DMS53 (cell line): ENCODE results near the gene ZNF598.
A peak's percentile ranks its signal among the peaks of the same experiment; 100 is the strongest.
"Not testable (repeated sequence)": the region's sequence is repeated elsewhere in the genome, so short reads cannot be mapped to it uniquely, and the experiment has no call there.

Source experiments
- DNase-seq: peaks from one replicate; lab custom pipeline; 2025; lab: John Stamatoyannopoulos, UW

The ZNF598 gene

GRCh38 chr16:2040041-2040786, 30.6 kb upstream of the ZNF598 start:
- peak; percentile 50 for DNase-seq

- peak; percentile 98 for DNase-seq
Observed at GRCh38 chr16:2039274-2040031, 29.8 kb upstream of the ZNF598 start.

- DNase-seq = peak; percentile 53
Observed at GRCh38 chr16:2038382-2039231, 29.0 kb upstream of the ZNF598 start.

GRCh38 chr16:2037647-2038381, 28.2 kb upstream of the ZNF598 start:
- no peak for DNase-seq

- no peak for DNase-seq
Observed at GRCh38 chr16:2037115-2037514, 27.5 kb upstream of the ZNF598 start.

- DNase-seq = no peak
Observed at GRCh38 chr16:2036200-2036966, 26.8 kb upstream of the ZNF598 start.

- peak; percentile 68 for DNase-seq
Observed at GRCh38 chr16:2035431-2036199, 26.0 kb upstream of the ZNF598 start.

GRCh38 chr16:2034696-2035430, 25.2 kb upstream of the ZNF598 start:
- DNase-seq = no peak

- not testable (repeated sequence) for DNase-seq
Observed at GRCh38 chr16:2033909-2034695, 24.5 kb upstream of the ZNF598 start.

GRCh38 chr16:2033057-2033908, 23.7 kb upstream of the ZNF598 start:
- peak; percentile 37 for DNase-seq

- DNase-seq = no peak
Observed at GRCh38 chr16:2032285-2033056, 22.9 kb upstream of the ZNF598 start.

- DNase-seq = no peak
Observed at GRCh38 chr16:2031081-2031577, 21.5 kb upstream of the ZNF598 start.

- DNase-seq = no peak
Observed at GRCh38 chr16:2030036-2030435, 20.4 kb upstream of the ZNF598 start.

GRCh38 chr16:2029350-2029749, 19.7 kb upstream of the ZNF598 start:
- DNase-seq = no peak

GRCh38 chr16:2028620-2029220, 19.1 kb upstream of the ZNF598 start:
- DNase-seq = peak; percentile 44

- no peak for DNase-seq
Observed at GRCh38 chr16:2028146-2028545, 18.5 kb upstream of the ZNF598 start.
